Lower lobe of right lung (tissue), 2 donors: Measurements from ENCODE around the gene COL4A1. TPM values are rescaled to one million over a fixed set of nuclear protein-coding genes. Genes with fewer than 3 reads are reported as not detected.

Experiments used
- ATAC-seq, 2 donors: fragments of 200-7000 bp; cut with Tn5 transposase; one replicate each; pipeline ENCODE4 v1.9.1; 2020 to 2022; ENCODE audit warnings: mild to moderate bottlenecking in 2 of 2, moderate library complexity in 2 of 2
- DNase-seq: peaks from one replicate; pipeline ENCODE4 v3.0.0-alpha.2; 2020
- H3K27ac ChIP-seq: fragments of 200-600 bp; one replicate; pipeline ENCODE4 v1.8.0; 2022
- H3K27me3 ChIP-seq: fragments of 200-600 bp; one replicate; pipeline ENCODE4 v1.8.0; 2022; ENCODE audit warnings: low read depth
- H3K36me3 ChIP-seq: fragments of 200-600 bp; one replicate; pipeline ENCODE4 v1.8.0; 2022; ENCODE audit warnings: mild to moderate bottlenecking
- H3K4me1 ChIP-seq: fragments of 200-600 bp; one replicate; pipeline ENCODE4 v1.8.0; 2022
- H3K4me3 ChIP-seq: fragments of 200-600 bp; one replicate; pipeline ENCODE4 v1.8.0; 2022; ENCODE audit warnings: mild to moderate bottlenecking
- H3K9me3 ChIP-seq: fragments of 200-600 bp; one replicate; pipeline ENCODE4 v1.8.0; 2022
- intact Hi-C: fragments of 100-400 bp; cut with DNase I; formaldehyde crosslinking; loops from one replicate; pipeline ENCODE4 v1.11.0; 2022
- microRNA-seq: library from miRNA; unstranded; fragments of <30 nt; microRNA quantifications from one replicate; pipeline ENCODE4 v1.2.0, GENCODE V29; 2020; ENCODE audit warnings: borderline number of aligned reads
- total RNA-seq: library from RNA; stranded (reverse); fragmentation: NEBNext Ultra II Directional; extraction: Animal tissue kit (Norgen Biotek cat#: 25700); gene quantifications from one replicate; pipeline ENCODE4 v1.2.1, GENCODE V29; 2021
- TF ChIP-seq, protein P1 (sequence below): fragments of 200-600 bp; IDR thresholded peaks from one replicate; pipeline ENCODE4 v1.8.0; 2022; ENCODE audit warnings: antibody characterized with exemption, mild to moderate bottlenecking
- donor health status: DM: no; HTN: yes; CAD: no; lungs with severe emphysema.

Gene COL4A1
- total RNA-seq, 1 donor from 2014 or later, result 161 TPM

DNA sequence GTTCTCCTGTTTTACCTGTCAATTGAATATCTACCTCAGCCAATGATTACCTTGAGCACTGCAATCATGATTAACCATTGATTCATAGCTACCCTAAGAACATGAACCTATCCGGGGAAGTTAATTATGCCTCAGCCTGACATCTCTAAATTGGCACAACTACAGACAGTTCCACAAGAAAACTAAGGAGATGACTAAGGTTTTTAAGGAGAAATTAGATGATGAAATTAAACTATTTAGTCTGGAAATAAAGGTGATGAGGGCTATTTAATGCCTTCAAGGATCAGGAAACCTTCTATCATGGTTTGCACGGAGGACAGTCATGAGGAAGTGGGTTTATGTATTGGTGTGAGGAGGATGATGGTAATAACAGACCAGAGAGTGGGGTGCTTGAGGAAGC lies 203.4 kb downstream of the COL4A1 start:
- Histone ChIP-seq H3K27ac (no peak overlapping the region), H3K4me1 (peaks cover 7% of the 10 kb centered on the region), H3K9me3 (no peaks in the 10 kb centered on the region), H3K4me3 (no peak overlapping the region), H3K36me3 (no peaks in the 10 kb centered on the region), H3K27me3 (no peaks in the 10 kb centered on the region)
- intact Hi-C loops, result no loop called here
- TF ChIP-seq, protein P1, sequence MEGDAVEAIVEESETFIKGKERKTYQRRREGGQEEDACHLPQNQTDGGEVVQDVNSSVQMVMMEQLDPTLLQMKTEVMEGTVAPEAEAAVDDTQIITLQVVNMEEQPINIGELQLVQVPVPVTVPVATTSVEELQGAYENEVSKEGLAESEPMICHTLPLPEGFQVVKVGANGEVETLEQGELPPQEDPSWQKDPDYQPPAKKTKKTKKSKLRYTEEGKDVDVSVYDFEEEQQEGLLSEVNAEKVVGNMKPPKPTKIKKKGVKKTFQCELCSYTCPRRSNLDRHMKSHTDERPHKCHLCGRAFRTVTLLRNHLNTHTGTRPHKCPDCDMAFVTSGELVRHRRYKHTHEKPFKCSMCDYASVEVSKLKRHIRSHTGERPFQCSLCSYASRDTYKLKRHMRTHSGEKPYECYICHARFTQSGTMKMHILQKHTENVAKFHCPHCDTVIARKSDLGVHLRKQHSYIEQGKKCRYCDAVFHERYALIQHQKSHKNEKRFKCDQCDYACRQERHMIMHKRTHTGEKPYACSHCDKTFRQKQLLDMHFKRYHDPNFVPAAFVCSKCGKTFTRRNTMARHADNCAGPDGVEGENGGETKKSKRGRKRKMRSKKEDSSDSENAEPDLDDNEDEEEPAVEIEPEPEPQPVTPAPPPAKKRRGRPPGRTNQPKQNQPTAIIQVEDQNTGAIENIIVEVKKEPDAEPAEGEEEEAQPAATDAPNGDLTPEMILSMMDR, result no peak
- DNase-seq (no peak), ATAC-seq (no peak)

DNA sequence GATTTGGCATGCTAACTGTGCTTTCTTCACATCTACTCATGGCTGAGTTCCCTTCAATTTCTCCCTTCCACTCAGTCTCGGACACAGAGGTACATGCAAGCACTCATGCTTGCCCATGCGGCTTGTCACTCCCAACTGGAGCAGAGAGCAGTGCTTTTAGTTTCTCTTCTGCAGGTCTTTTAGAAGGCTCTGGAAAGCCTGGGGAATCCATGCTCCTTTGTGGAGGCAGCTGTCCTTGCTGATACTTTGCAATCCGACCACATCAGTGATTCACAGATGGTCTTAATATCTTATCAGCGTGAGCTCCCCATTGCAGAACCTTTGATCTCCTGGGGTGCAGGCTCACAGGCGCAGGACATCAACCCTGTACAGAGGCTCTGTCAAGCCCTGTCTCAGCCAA lies 203.9 kb downstream of the COL4A1 start:
- peaks cover 7% of the 10 kb centered on the region for H3K4me1 ChIP-seq
- no peak overlapping the region for H3K27ac ChIP-seq
- no peak for DNase-seq
- no peak for ATAC-seq
- H3K27me3 ChIP-seq, result no peaks in the 10 kb centered on the region
- TF ChIP-seq, protein P1, result no peak
- H3K36me3 ChIP-seq, result no peaks in the 10 kb centered on the region
- no peak overlapping the region for H3K4me3 ChIP-seq
- no peaks in the 10 kb centered on the region for H3K9me3 ChIP-seq
- intact Hi-C loops, result no loop called here

DNA sequence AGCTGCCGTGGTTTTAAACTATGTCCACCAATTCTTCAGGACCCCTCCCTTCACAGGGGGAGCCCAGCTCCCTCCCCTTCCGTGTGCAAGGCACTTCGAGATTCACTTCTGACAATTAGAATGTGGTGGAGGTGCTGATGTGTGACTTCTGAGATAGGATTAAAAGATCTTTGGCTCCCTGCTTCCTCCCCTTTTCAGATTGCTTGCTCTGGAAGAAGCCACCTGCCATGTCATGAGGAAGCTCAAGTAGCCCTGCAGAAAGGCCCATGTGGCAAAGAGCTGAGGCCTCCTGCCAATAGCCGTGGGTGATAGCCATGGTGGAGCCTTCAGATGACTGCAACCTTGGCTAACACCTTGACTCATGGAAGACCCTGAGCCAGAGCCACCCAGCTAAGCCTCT lies 204.9 kb downstream of the COL4A1 start:
- TF ChIP-seq, protein P1, result no peak
- Histone ChIP-seq H3K4me3 (no peak overlapping the region), H3K27me3 (no peaks in the 10 kb centered on the region), H3K27ac (no peak overlapping the region), H3K9me3 (no peaks in the 10 kb centered on the region), H3K36me3 (no peaks in the 10 kb centered on the region), H3K4me1 (peaks cover 7% of the 10 kb centered on the region)
- ATAC-seq (no peak), DNase-seq (no peak)
- intact Hi-C loops, result no loop called here

DNA sequence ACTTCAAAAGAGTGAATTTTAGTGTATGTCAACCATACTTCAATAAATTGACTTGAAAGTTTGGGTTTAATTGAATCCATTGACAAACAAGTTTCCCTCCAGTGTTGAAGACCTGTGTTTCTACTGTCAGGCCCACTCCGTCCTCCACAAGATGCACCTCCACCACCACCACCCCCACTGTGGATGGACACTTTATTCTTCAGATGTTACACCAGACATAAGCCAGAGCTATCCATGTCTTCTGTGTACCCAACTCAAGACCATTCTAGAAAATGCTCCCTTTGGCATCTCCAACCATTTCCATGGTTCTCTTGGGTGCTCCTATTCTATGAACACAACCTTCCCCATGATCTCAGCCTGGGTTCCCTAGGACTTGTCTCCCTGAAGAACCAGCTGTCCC lies 207.0 kb downstream of the COL4A1 start:
- intact Hi-C loops, result no loop called here
- TF ChIP-seq, protein P1, result no peak
- H3K4me3 ChIP-seq, result no peak overlapping the region
- no peak for ATAC-seq
- no peaks in the 10 kb centered on the region for H3K36me3 ChIP-seq
- no peaks in the 10 kb centered on the region for H3K27me3 ChIP-seq
- H3K27ac ChIP-seq, result no peak overlapping the region
- no peak for DNase-seq
- H3K9me3 ChIP-seq, result no peaks in the 10 kb centered on the region
- H3K4me1 ChIP-seq, result peaks cover under 1% of the 10 kb centered on the region

Small RNA genes lying within 50 kb of the gene (microRNA-seq; reads per million reads assigned to microRNA genes)
- not detected for gene MIR8073

Other genes with a start within 250 kb of the COL4A1 start
- 185 TPM for gene COL4A2, start 127 bp upstream of the COL4A1 start, total RNA-seq